GM20431 (cell line): ENCODE results near the gene ITPRIPL1.
"Not testable (repeated sequence)": the region's sequence is repeated elsewhere in the genome, so short reads cannot be mapped to it uniquely, and the experiment has no call there.

Source experiments
- in situ Hi-C: fragments of 300-500 bp; cut with MseI, MboI; formaldehyde crosslinking; loops from one replicate; pipeline ENCODE4 v1.15.0; 2020; ENCODE audit warnings: low sequenced_read_pairs; ENCODE audit not compliant: unreplicated experiment

ITPRIPL1 gene, protein sequence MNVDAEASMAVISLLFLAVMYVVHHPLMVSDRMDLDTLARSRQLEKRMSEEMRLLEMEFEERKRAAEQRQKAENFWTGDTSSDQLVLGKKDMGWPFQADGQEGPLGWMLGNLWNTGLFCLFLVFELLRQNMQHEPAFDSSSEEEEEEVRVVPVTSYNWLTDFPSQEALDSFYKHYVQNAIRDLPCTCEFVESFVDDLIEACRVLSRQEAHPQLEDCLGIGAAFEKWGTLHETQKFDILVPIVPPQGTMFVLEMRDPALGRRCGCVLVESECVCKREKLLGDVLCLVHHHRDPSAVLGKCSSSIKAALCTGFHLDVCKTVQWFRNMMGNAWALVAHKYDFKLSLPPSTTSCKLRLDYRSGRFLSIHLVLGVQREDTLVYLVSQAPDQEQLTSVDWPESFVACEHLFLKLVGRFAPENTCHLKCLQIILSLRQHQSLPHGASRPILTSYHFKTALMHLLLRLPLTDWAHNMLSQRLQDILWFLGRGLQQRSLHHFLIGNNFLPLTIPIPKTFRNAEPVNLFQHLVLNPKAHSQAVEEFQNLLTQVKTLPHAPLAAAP

DNA sequence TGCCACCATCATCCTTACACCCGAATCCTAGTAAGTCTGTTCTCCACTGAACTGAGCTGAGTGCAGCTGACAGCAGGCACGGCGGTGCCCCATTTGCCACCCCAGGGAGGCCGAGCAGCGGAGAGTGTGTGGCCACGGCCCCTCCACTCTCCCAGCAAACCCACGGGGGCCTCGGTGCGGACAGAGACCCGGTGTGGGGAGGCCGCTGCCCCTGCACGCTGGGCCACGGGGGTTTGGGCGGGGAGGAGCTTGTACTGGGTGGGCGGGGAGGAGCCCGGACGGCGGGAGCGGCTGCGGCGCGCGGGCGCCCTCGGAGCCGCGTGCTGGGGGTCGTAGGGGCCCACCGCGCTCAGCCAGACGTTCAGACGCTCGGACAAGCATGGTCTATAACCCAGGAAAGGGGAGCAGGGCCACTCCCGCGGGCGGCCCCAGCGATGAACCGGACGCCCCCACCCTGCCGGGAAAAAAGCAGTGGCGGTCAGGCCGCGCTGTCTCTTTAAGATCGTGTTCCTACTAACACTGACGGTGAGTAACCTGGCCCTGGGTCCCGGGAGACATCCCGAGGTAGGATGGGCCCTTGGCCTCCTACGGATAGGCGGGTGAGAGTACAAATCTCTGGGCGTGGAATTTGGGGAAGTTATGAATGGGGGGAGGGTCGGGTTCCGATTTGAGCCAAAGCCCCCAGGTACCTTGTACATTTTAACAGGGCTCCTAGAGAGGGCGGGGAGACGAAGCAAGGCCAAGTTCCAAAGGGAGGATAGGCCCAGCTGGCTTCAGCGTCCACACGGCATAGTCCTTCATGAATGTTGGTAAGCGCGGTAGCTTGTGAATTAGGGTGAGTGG lies at the start of gene ITPRIPL1:
TSS of gene ITPRIPL1 (plus strand) at position 277 of the 843 bp plus-strand sequence. CDS start at position 800, 523 bp downstream.
- in situ Hi-C loops, result no loop called here

DNA sequence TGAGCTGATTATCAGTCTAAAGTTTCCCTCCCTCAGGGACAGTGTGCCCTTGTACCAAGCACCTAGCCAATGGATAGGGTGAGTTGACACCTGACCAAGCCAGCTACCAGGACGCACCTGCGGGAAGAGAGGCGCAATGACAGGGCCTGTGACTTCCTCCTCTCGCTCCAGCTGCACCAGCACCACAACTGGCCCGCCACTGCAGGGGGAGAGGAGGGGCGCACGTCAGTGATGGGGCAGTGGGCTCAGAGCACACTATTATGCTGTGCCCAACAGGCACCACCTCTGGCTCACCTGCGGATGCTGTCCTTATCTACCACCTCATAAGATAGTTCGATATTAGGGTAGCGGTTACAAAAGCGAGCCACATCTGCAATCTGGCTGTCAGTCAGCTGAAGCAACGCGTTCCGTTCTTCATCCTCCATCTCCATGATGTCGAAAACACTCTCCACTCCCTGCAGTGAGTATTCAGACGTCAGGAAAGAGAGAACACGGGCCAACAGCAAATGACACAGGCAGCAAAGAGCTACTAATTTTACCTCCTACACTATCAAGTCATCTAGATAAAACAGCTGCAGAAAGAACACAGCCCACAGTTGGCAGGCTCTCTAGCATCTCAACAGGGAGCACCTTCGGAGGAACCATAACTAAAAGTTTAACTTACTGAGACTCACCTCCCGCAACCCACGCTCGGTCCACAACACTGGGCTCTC lies 48.2 kb upstream of the ITPRIPL1 start:
- in situ Hi-C loops, result no loop called here

DNA sequence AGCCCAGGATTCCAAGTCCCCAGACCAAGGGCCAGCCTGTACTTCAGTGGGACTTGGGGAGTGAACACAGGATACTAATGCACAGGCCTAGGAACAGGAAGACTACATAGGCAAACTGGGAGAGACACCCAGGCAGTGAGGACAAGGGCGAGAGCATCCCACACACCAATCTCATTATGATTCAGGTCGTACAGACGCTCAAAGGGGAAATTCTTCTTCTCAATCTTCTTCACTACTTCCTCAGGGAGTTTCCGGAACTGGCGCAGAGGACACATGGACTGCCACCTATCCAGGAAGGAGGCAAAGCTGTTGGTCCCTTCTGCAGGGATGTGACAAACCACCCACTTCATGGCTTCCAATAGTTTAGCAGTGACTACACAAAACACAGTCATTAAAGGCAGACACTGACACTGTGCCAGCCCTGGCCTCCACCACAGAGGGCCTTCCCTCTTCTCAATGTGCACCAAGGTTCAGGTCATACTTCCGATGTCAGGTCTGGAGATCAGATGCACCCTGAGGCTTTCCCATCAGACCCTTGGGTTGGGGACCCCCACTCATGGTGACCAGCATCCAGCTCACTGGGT lies 37.8 kb upstream of the ITPRIPL1 start:
- in situ Hi-C loops, result no loop called here

DNA sequence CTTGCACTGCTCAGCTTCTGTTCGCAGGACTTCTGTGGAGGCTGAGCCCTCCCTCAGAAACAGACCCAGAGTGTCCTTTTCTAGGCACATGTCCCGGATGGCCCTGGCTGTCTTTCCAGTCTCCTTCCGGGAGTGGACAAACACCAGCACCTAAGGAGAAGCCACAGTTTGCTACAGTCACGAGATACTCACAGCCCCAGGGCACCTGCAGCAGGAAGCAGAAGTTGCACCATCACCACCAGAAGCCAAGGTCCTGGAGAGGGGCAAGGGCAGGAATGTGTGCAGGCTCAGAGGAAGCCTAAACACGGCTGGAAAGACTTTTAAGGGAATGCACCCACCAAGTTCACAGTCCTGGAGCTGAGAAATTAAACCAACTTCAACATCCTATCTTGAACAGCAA lies 33.4 kb upstream of the ITPRIPL1 start:
- in situ Hi-C loops, result no loop called here

DNA sequence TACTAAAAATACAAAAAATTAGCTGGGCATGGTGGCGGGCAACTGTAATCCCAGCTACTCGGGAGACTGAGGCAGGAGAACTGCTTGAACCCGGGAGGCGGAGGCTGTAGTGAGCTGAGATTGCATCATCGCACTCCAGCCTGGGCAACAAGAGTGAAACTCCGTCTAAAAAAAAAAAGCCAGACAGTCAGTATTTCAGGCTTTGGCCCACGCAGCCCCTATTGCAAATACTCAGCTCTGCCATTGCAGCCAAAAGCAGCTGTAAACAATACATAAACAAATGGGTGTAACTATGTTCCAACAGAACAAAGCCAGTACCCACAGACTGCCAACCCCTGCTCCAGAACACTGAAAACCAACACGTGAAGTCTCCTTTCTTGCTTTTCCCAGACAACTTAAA lies 30.8 kb upstream of the ITPRIPL1 start:
- in situ Hi-C loops, result not testable (repeated sequence)

DNA sequence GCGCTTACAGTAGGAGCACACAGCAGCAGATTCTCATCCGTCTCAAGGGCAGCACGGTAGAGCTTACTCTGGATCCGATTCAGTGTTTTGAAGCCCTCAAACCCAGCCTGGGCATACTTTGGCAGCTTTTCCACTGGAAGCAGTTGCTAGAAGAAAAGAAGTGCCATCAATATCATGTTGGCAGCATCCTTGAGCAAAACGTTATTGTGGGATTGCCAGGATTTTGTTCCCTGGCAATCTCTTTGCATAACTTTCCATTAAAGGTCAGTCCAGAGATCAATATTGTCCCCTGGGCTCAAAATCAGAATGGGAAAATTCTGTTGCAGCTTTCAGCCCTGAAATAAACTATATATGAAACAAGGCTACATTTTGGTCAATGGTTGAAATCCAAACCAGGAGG lies 28.2 kb upstream of the ITPRIPL1 start:
- in situ Hi-C loops, result no loop called here

DNA sequence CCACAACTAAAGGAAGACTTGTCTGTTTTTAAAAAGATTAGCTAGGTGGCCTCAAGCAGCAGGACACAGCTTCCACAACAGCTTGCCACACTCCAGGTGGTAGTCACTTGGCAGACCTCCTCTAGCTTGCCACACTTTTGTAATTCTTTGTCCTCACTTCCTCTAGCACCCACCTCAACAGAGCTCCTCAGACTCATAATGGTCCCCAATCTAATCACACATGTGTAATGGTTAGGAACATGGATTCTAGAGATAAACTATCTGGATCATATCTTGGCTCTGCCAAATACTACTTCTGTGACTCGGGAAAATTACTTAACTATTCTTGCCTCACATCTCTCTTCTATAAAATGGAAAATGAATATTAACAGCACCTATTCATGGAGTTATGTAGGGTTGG lies 23.3 kb upstream of the ITPRIPL1 start:
- in situ Hi-C loops, result no loop called here

DNA sequence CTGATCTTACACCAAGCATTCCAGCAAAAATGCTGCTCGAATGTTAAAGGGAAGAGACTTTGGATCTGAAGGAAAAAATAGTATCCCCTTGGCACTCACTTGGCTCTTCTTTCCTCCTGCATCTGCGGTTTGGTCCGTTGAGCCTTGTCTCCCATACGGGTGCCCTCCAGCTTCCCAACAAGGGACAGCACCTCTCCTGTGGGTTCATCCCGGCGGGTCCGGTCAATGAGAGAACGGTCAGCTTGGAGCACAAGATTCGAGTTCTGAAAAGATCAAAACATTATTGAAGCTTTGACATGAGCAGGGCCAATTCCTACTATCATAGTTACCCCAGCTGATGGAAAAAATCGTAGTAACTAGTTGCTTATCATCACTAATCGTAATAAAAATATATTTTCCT lies 20.5 kb upstream of the ITPRIPL1 start:
- in situ Hi-C loops, result no loop called here

DNA sequence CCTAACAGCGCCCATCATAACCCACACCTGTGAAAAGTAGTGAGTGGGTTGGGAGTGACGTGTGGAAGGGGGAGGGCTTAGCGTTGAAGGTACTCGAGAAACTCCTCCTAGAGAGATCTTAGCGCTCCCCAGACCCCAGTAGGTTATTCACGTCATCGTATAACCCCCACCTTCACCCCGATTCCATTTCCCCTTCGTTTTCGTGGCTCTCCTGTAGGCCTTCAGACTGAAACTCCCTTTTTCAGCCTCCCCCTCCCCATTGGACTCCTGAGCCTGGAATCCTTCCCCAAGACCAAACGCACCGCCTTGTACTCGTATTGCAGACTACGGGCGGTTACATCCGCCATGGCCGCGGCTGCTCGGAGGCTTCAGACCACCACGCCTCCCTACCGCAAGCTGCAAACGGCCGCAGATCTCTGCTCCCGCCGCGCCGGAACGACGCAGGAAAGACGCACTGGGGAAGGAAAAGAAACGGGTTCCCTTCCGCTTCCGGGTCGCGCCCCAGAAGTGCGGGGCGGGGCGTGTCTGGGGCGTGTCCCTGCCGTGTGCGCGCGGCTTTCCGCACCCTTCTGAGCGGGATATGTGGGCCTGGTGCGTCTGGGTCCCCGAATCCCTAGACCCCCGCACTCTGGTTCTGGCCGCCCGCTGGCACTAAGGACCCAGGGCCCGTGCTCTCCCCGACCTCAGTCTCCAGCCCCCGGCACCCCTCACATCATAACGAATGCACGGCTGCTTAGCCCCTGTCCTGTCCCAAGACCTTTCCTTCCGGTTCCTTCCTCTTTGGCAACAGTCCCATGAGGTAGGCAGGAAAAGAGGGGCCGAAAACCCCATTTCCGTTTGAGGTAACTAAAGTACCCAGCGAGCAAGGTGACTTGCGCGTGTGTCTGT lies 19.8 kb upstream of the ITPRIPL1 start, which contains the start of gene SNRNP200:
TSS of gene SNRNP200 (minus strand) at position 456 of the 888 bp plus-strand sequence. CDS start at position 347, 109 bp downstream.
- in situ Hi-C loops, result no loop called here

DNA sequence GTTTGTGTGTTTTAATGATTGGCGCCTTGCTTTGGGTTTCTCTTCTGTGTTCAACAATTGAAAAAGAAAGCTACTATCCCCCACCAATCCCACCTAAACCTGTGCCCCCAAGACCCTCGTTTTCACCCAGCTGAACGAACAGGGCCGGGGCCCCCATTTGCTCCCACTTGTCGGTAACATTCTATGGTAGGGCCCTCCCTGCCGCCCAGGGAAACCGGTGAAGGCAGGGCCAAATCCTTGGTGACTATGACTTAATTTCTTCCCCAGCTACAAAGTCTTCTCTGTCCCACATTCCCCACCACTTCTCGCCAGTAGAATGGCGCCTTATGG lies 19.2 kb upstream of the ITPRIPL1 start:
- in situ Hi-C loops, result no loop called here

DNA sequence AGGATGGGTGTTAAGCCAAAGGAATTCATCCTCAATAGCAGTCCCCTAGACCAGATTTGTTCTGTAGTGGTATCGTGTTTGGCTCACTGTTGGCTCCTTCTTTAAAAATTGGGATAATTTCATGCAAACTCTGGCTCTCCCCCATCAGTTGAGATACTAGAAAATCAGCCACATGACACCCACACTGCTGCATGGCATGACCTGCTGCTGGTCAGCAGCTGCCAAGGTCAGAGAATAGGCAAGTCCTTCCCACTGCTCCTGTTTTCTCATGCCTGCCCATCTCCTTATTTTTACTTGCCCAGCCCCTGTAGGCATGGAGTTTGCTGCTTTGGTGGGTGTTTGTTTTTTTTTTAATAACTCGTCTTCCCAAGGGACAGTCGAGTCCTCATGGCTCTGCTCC lies 18.7 kb upstream of the ITPRIPL1 start:
- in situ Hi-C loops, result no loop called here

DNA sequence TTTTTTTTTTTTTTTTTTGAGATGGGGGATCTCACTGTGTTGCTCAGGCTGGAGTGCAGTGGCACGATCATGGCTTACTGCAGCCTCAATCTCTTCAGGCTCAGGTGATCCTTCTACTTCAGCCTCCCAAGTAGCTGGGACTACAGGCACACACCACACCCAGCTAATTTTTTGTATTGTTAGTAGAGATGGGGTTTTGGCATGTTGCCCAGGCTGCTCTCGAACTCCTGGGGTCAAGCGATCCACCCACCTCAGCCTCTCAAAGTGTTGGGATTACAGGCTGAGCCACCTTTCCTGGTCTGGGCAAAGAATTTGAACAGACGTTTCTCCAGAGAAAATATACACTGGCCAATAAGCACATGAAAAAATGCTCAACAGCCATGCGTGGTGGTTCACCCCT lies 16.9 kb upstream of the ITPRIPL1 start:
- in situ Hi-C loops, result no loop called here

DNA sequence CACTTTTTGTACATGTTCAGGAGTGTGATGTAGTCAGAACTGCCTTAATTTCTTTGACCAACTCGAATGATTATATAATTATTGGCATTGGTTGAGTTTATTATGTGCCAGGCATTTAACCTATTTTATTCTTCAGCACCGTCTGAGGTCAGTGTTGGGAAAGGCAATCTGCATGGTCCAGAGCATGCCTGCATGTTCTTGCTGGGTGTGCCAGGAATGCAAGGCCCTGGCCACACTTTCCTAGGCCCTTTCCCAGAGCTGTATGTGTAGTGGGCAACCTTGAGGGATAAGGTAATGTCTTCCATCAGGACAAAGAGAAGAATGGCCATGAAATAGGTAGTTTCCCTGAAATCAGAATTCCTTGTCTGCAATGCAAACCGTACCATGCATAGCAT lies 10.1 kb upstream of the ITPRIPL1 start:
- in situ Hi-C loops, result no loop called here

DNA sequence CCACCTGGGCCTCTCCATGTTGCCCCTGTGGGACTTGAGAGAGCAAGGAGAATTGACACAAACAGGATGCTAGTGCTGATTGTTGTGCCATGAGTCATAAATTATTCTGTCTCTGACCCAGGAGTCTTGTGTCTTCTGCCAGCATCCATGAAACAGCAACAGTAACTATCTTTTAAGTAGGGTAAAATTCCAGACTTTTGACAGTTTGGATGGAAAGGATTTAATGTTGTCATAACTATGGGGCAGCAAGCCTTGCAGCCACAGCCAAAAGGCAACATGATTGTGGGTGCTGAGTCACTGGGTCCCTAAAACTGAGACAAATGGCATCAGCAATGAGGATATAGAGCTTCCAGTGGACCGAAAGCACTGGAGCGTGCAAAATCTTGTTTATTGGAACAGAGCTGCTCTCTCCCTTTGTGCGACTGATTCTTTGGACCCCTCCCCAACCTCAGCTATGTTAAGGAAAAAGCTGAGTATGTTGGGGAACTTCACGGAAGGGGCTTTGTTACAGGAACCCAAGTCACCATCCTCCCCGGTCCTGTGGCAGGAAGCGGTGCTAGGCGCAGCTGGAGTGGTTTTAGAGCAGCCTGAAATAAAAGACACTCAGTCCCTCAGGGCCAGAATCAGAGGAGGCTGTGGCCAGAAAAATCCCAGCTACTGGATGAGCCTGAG lies 9.6 kb upstream of the ITPRIPL1 start:
- in situ Hi-C loops, result no loop called here

DNA sequence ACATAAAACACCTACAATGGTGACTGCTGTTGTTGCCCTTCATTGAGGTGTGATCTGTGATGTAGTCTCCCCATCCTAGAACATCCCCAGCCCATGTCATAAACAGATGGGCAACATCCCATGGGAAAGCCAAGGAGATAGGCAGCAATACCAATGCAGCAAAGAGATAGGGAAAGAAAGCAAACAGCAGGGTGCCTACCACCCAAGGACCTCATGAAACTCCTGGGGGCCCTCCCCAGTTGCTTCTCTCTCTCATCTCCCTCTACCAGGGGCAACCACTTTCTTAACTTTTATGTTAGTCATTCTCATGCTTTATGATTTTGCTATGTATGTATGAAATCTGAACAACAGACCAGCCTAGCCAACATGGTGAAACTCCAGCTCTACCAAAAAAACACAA lies 8.1 kb upstream of the ITPRIPL1 start:
- in situ Hi-C loops, result no loop called here

DNA sequence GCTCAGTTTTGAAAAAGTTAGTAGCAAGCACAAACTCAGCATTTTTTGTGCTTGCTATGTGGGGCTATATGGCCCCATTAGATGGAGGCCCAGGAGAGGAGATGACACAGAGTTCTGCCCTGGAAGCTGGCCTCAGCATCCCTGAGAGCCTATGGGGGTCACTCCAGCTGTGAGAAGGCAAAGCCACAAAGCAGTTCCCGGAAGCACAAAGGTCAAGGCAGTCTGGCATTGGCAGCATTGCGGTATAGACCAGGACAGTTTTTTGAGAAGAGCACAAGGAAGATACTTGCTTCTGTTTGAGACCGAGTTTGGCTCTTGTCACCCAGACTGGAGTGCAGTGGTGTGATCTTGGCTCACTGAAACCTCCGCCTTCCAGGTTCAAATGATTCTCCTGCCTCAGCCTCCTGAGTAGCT lies 7.5 kb upstream of the ITPRIPL1 start:
- in situ Hi-C loops, result no loop called here

DNA sequence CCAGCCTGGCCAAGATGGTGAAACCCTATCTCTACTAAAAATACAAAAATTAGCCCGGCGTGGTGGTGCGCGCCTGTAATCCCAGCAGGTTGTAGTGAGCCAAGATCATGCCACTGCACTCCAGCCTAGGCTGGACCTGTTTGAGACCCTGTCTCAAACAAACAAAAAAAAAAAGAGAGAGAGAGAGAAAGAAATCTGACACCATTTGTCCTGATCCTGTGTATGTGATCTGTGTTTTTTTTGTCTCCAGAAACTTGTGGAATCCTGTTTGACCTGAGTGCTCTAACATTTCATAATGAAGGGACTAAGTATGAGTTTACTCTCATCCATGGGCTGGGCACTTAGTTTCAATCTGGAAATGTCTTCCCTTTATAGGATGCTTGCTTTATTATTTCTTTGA lies 6.4 kb upstream of the ITPRIPL1 start:
- in situ Hi-C loops, result no loop called here

DNA sequence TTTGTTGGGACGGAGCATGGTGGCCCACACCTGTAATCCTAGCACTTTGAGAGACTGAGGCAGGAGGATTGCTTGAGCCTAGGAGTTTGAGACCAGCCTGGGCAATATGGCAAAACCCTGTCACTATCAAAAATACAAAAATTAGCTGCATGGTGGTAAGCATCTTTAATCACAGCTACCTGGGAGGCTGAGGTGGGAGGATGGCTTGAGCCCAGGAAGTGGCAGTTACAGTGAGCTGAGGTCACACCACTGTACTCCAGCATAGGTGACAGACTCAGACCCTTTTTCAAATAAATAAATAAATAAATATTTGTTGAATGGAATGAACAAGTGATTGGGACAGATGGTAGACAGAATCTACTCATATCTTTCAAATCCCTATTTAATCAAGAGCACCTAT lies 5.7 kb upstream of the ITPRIPL1 start:
- in situ Hi-C loops, result no loop called here

DNA sequence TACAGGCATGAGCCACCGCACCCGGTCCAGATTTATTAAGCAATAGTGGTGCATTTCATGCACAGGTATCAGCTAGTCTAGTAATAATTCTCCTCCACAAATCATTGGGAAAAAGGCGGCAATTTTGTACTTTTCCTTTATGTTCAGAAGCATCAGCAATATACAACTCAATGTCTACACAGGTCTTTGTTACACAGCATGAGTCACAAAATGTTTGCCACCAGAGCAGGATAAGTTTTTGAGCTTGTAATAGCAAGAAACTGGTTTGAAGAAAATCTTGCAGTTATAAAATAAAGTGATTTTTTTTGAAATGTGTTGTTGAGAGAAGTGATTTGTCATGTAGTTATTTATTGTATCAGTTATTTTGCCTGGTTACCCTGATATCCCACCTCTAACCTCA lies 4.8 kb upstream of the ITPRIPL1 start:
- in situ Hi-C loops, result no loop called here
